Medulla oblongata (tissue), 1 donor: ENCODE results near the gene HDGF.
A peak's percentile ranks its signal among the peaks of the same experiment; 100 is the strongest.

Experiments used
- DNase-seq: peaks from one replicate; pipeline ENCODE4 v3.0.0-alpha.2; 2015; ENCODE audit errors: extremely low spot score

Gene HDGF

DNA sequence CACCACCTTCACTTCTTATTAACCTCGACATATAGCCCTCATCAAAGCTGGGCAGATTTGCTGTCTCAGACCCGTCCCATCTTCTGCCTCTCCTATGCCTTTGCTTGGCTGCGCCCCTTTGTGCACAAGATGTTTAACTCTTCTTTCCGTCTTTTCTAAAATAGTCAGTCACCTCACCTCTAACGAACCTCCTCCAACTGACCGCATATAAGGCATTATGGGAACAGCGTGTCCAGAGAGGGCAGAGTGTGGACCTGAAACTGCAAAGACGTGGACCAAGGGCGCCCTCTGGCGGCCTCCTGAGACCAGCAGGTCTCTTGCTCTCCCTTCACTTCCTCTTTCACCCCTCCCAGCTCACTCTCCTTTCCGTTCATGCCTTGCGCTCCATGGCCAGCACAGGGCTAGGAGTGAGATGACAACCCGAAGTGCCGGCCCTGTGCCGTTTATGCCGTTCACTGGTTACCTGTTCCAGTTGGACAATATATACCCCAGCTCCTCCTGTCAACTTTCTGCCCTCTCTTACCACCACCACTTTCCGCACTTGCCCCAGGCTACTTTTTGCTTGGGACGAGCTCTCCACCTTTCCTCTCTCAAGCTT, 25.7 kb downstream of the HDGF start:
- DNase-seq: peak; percentile 94

GRCh38 chr1:156721535-156721934, 29.9 kb downstream of the HDGF start:
- no peak for DNase-seq

- no peak for DNase-seq
These were observed 30.3 kb downstream of the HDGF start for GRCh38 chr1:156721131-156721530.

GRCh38 chr1:156717351-156717750, 34.1 kb downstream of the HDGF start:
- no peak for DNase-seq

GRCh38 chr1:156714830-156715229, 36.6 kb downstream of the HDGF start:
- DNase-seq: no peak

DNA sequence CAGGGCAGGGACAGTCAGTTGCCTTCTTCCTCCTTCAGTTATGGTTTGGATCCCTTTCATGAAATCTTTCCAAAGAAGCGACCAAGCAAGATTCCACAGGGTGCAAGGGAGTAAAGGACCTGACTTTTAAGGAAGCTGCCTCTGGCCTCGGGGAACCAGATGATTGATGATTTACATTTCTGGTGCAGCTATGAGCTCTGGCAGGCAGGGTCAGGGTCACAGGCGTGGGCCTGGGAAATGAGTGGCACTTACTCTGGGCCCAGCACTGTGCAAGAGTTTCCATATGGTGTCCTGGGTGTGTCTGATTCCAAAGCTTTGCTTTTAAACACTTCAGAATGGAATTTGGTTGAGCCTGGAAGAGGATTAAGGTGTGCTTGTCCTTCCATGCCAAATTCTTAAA, 38.8 kb downstream of the HDGF start:
- no peak for DNase-seq

DNA sequence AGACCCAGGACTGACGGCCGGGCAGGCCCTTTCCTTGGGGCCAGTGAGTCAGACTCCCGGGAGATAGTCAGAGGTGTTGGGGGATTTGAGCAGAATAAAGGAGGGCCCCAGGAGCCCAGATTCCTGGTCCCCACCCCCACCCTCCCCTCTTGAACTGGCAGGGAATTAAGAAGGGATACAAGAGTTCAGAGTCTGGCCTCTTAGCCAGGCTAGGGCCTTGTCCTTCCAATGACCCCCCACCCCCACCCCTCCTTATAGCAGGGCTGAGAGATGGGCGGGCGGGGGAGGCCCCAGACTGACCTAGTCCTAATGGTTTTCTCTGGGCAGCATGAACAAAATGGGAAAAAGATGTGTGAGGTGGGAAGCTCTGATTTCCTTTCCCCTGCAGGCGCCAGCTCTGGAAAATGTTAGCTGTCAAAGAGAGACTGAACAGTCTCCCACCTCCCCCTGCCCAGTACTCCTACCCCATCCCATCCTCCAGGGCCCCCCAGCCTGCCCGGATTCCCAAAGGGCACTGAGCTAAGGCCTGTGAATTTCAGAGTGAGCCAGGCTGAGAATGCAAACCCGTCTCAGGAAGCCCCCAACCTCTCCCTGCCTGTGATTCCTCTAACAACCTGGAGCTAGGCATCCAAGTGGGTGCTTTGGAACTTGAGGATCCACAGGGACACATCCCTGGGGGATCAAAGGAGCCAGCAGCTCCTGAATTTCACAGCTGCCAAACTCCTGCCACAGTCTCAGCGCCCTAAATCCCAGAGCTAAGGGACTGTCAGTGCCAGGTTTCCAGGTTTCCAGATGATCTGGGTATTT, 40.3 kb downstream of the HDGF start:
- no peak for DNase-seq

GRCh38 chr1:156709757-156710489, 41.6 kb downstream of the HDGF start:
- peak; percentile 29 for DNase-seq

- no peak for DNase-seq
These were observed 42.4 kb downstream of the HDGF start for GRCh38 chr1:156709031-156709430.

GRCh38 chr1:156708218-156708661, 43.2 kb downstream of the HDGF start:
- DNase-seq: no peak

GRCh38 chr1:156707417-156708217, 43.9 kb downstream of the HDGF start:
- no peak for DNase-seq

DNA sequence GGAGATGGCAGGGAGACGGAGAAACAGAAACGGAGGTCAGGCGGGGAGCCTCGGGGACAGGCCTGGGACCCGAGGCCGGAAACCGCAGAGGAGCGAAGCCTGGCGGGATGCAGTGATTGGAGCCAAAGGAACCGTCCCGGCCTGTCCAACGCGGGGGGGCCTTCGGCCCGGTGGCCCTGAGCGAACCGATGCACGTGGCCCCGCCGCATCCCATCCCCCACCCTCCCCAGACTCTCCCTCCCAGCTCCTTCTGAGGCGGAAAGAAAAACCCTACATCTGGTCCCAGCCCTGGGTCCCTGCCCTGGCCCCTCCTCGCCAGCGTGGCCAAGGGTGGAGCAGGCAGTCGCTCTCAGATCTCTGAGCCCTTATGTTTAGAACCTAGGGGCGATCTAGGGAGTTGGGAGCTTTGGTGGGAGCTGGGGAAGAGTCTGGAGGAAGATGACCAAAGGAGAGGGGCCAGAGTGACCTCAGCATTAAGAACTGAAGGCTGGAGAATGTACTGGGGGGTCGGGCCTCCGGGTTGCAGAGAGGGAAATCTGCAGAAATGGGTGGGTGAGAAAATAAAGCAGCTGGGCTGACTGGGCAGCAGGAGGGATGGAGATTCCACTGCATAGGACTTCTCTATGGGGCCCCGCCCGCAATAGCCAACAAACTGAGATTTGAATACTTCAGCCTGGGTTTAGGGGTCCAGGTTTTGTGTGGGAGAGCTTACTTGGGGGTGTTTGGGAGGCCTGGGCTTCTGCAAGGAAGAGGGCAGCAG, 44.6 kb downstream of the HDGF start:
- DNase-seq: peak; percentile 18

DNA sequence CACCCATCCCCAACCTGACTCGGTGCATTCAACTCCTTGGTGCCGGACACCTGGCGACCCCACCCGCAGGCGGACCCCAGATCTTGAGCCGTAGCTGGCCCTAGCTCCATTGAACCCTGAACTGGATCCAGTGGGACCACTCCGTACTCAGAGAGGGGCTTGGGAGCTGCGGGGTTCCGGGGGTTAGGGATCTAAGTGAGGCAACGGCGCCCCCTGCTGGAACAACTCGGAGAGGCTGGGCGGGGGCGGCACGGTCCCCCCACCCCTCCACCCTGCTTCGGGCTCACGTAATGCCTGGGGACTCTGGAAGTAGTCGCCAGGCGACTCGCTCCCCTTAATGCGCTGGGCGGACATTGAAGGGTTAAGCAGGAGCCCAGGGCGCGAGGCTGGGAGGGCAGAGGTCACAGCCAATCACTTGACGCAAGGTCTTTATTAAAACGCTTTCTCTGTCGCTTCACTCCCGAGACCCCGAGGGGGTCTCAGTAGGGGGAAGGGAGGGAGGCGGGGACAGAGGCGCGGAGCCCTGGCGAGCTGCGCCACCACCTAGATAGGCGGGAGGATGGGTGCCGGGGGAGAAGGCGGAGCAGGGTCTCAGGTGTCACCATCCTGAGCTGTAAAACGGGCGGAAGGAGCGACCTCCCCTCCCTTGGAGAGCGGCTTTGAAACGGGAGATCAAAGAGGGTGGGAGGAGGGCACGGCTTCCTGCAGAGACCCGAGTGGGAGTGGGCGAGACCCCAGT, 45.4 kb downstream of the HDGF start:
- DNase-seq: peak; percentile 38

- DNase-seq: no peak
These were observed 46.1 kb downstream of the HDGF start, which contains the start of gene CRABP2 for GRCh38 chr1:156705321-156705917. Gene CRABP2, minus strand, starts transcription at chr1:156705583. Its CDS starts 137 bp downstream, at chr1:156705446.

DNA sequence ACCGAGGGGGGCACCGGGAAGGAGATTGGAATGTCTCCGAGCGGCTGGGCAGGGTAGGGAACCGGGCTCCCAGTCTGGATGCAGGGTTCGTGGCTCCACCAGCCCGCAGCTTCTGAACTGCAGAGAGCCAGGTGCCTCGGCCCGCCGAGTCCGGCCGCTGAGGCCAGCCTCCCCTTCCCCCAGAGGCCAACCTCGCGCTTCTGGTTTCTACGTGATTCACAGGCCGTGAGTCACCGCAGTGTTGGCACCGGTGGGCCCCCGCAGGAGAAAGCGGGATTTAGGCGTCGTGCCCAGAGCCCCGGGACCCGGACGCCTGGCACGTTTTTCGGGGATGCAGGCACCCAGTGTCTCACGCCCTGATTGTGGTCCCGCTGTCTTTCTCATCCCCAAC, 46.5 kb downstream of the HDGF start:
- DNase-seq: no peak

DNA sequence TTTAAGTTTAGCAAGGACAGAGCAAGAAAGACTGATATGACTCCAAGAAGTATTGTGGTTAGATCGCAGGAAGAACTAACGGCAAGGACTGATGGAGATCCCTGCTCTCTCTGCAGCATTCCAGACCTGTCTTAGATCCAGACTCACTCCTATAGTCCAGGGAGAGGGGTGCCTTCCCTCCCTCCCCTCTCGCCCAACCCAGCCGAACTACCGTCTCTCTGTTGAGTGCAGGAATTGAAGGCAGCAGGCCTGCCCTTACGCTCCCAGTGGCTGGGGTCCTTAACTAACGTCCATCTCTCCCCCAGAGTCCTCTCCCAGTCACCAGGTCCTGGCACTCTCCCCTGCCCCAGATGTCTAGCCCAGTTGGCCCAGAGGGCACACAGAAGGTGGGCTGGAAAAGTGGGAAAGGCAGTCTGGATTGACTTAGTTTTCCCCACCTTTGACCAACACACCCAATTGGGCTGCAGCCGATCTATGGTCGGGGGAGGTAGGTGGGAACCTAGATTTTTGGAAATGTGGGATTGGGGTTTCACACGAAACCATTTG, 47.2 kb downstream of the HDGF start:
- no peak for DNase-seq

DNA sequence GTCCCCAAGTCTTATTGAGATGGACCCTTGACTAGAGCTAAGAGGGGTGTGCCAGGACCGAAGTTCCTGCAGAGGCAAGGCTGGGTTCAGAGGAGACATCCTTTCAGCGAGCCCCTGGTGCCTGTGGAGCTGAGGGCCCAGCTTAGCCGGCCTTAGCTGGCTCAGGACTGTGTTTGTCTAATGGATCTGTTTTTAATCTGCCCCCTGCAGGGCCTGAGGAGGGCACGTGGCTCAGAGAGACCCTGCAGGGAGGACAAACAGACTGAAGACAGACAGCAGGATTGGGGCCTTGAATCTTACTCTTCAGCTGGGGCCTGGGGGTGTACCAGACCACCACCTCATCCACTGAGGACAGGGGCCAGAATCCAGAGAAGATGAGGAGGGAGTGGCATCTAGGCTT, 47.7 kb downstream of the HDGF start:
- no peak for DNase-seq

GRCh38 chr1:156703336-156703735, 48.1 kb downstream of the HDGF start:
- no peak for DNase-seq

DNA sequence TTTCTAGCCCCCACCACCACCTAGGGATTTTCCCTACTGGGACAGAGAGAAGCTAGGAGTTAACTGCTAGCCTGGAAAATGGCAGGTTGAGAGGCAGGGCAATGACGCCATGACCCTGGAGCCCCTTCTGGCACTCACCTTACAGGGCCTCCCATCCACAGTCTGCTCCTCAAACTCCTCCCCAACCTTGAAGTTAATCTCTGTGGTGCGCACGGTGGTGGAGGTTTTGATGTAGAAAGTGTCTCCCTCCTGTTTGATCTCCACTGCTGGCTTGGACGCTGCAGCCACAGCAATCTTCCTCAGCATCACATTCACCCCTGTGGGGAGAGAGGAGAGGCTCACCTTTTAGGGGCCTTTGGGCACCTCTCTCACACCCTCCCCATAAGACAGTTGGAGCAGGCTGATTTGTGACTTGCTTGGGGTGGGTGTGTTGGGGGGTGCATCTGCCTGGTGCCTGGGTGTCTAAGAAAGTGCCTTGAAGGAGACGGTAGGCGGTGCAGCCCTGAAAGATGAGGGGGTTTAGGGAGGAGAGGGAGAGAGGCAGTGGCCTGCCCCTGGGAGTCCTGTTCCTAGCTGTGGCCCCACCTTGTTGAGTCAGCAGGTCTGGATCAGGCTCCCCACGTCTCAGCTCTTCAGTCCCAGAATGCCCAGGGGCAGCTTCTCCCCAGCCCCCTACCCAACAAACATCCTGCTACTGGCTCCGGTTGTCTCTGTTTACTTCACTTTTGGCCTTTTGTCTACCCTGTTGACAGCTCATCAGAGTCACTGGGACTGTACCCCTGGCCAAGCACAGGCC, 50.5 kb downstream of the HDGF start:
- no peak for DNase-seq
